ENCODE data around the gene ADGRL2.

The ADGRL2 gene

DNA sequence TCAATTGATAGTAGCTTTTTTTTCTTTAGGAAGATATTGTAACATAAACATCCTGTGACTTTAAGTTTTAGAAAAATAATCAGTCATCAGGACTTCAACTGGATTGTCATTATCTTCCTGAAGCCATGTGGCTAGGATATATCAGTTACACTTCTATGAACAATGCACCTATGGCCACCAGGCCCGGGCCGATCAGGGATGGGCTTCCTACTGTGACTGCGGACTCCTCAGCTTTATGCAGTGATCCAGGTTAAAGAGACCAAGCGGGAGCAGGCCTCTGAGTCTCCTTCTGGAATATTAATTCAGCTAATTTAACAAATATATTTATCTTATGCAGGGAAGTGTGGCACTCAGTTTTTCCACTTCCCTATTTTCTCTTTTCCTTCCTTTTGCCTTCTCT lies 200.6 kb downstream of the ADGRL2 start:
- no peak for DNase-seq

DNA sequence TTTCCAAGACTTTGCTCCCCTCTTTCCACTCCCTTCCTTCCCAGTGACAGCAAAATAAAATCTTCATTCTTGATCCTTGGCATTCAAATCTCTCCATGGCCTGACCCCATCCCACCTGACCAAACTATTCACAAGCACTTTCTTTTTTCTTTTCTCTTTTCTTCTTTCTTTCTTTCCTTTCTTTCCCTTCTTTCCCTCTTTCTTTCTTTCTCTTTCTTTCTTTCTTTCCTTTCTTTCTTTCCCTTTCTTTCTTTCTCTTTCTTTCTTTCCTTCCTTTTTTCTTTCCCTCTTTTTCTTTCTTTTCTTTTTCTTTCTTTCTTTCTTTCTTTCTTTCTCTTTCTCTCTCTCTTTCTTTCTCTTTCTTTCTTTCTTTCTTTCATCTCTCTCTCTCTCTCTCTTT lies 207.1 kb downstream of the ADGRL2 start:
- no peak for DNase-seq

DNA sequence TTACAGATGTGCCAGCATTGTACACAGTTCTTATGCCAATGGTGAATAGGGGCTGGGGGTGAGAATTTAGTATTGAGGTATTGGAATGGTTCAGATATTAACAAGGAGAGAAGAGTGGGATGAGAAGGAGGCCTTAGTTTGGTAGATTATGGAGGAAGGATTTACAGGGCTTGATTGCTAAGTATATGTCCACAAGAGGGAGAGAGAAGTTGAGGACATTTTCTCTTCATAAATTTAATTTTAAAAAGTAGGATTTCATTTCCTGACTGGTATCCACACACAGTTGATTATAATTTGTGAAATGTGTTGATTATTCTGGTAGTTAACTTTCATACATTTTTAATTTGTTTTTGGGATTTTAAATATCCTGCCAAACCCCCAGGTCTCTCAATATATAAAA lies 213.0 kb downstream of the ADGRL2 start:
- DNase-seq, result no peak

DNA sequence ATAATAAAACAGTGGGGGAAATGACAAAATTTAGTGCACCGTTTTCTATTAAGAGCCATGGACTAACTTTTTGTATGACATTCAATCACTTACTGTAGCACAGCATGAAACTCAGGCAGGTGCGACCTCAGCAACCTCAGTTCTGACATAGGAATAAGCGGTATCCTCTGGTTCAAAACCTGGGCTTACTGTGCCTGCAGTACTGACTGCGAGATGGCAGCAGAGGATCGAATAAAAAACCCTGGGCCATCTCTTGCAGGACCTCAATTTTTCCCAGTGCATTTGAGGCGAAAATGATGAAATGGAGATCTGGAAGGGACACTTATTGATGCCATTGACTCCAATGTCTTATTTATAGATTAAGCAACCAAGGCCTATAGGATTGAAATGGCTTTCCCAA lies 214.7 kb downstream of the ADGRL2 start:
- DNase-seq, result no peak

DNA sequence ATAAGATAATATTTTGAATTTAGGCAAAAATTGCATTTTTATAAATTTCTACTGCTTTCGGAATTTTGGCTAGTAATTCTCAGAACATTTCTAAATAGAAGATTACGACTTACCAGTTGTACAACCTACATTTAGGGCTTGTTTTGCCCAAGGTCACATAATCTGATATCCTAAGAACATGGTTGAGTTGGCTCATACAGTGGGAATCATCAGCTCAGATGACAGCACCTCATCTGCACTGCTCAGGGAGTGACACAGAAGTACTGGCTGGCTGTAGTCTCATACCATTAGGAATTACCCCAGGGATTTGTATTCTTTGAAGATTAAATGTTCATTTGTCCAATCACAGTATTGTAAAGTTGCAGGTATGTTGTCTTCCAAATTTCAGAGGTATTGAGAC lies 217.6 kb downstream of the ADGRL2 start:
- no peak for DNase-seq

DNA sequence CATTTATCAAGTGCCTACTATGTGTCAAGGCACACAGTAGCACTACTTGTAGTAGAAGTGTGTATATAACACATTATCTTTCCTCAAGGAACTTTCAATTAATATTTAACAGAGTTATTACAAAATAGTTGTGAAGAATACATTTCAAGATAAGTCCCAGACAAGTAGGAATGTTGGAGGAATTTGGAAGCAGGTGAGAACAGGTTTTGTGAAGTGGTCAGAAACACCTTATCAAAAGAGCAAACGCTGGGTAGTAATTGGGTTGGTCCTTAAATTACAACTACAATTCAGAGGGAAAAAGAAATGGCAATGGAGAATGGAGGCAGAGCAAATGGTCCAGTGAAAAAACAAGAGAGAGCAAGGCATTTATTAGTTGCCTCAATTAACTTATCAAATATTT lies 218.8 kb downstream of the ADGRL2 start:
- no peak for DNase-seq

DNA sequence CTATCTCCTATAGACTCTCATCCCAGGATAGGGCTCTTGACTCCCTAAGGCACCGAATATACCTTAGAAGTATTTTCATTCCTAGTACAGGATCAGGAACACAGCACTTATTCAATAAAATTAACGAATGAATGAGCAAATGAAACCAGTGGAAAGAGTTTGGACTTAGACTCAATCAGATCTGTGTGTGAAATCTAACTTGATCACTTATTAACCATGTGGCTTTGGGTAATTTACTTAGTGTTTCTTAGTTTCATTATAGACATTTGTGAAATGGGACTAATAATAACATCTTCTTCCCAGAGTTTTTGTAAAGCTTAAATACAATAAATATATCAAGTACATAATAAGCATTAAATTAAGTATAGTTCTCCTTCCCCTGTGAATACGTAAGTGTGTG lies 230.1 kb downstream of the ADGRL2 start:
- DNase-seq, result no peak

DNA sequence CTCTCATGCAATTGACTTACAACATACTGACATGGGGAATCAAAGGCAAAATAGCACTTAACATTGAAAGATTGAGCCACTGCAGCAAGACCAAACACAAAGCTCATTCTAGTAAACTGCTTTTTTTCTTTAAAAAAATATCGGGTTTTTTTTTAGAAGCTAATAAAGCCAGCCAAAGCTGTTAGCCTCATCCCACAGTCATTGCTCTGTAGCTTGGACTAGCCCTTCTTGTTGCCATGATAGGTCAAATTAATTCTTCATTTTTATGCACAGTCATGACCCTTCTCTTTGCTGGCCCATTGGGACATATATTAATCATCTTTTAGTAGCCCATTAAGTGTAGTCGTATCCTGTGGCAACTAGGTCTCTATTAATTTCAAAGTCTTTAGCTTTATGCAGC lies 231.3 kb downstream of the ADGRL2 start:
- no peak for DNase-seq

DNA sequence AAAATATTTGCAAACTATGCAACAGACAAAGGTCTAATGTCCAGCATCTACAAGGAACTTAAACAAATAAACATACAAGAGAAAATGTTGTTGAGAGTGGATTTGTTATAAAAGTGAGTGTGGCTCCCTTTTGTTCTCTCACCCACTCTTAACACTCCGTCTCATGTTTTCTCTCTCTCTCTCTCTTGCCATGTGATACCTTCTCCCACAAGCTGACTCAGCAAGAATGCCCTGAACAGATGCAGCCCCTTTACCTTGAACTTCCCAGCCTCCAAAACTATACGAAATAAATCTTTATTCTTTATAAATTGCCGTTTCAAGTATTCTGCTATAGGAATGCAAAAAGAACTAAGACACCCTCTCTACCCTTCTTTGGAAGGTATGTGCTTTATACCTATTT lies 234.1 kb downstream of the ADGRL2 start:
- no peak for DNase-seq
